K562 (cell line): ENCODE measurements around the gene ATP6V1F. TPM values are rescaled to one million over a fixed set of nuclear protein-coding genes. Genes with fewer than 3 reads are reported as not detected.

ENCODE experiments used
- CHD4 ChIP-seq: fragments of 200-600 bp; sonication (generic); IDR thresholded peaks from 3 replicates; pipeline ENCODE4 v1.6.1; 2012; ENCODE audit warnings: low read depth, mild to moderate bottlenecking, mixed read lengths, low read length, inconsistent platforms; ENCODE audit not compliant: insufficient read depth, insufficient replicate concordance, poor library complexity, severe bottlenecking
- HMG20B ChIP-seq: fragments of 250-450 bp; sonication (Bioruptor Pico); IDR thresholded peaks from 2 replicates; pipeline ENCODE4 v1.5.0; 2021; ENCODE audit warnings: mild to moderate bottlenecking
- LEF1 ChIP-seq: fragments of 450-650 bp; IDR thresholded peaks from 2 replicates; pipeline ENCODE4 v1.6.1; 2016; ENCODE audit warnings: mild to moderate bottlenecking
- MBD2 ChIP-seq: sonication (generic); IDR thresholded peaks from 2 replicates; pipeline ENCODE4 v1.6.1; 2016; ENCODE audit warnings: low read depth, borderline replicate concordance
- MTA3 ChIP-seq: fragments of 450-650 bp; formaldehyde crosslinking; IDR thresholded peaks from 2 replicates; pipeline ENCODE4 v1.6.1; 2017; ENCODE audit warnings: mild to moderate bottlenecking, borderline replicate concordance
- NRF1 ChIP-seq, 2 experiments: fragments of 450-650 bp; IDR thresholded peaks in 1 of 2; conservative IDR thresholded peaks in 1 of 2; 2 replicates each; pipeline ENCODE4 v1.6.1; 2014; ENCODE audit warnings: mild to moderate bottlenecking in 2 of 2
- TAL1 ChIP-seq: fragments of 450-650 bp; IDR thresholded peaks from 2 replicates; pipeline ENCODE4 v1.6.1; 2016; ENCODE audit warnings: mild to moderate bottlenecking
- ZFP91 ChIP-seq: sonication (generic); formaldehyde crosslinking; IDR thresholded peaks from 2 replicates; pipeline ENCODE4 v1.8.0; 2022; ENCODE audit warnings: mild to moderate bottlenecking, missing genetic modification reagents
- ZKSCAN3 ChIP-seq: fragments of 250-450 bp; sonication (Bioruptor Pico); IDR thresholded peaks from 2 replicates; pipeline ENCODE4 v1.4.0; 2020
- ZNF175 ChIP-seq: fragments of 200-800 bp; sonication (Bioruptor generic); IDR thresholded peaks from 2 replicates; pipeline ENCODE4 v1.6.1; 2016; ENCODE audit warnings: low read depth, mild to moderate bottlenecking, missing genetic modification characterization, missing compliant biosample characterization
- ZNF277 ChIP-seq: fragments of 250-450 bp; sonication (Bioruptor Pico); IDR thresholded peaks from 2 replicates; pipeline ENCODE4 v1.8.0; 2022; ENCODE audit warnings: inconsistent platforms, mild to moderate bottlenecking, moderate library complexity, borderline replicate concordance
- ZNF311 ChIP-seq: fragments of 250-450 bp; sonication (Bioruptor Pico); IDR thresholded peaks from 2 replicates; pipeline ENCODE4 v1.4.0; 2020; ENCODE audit warnings: mild to moderate bottlenecking, moderate library complexity
- ZNF57 ChIP-seq: fragments of 450-650 bp; formaldehyde crosslinking; IDR thresholded peaks from 2 replicates; pipeline ENCODE4 v1.4.0; 2020; ENCODE audit warnings: mild to moderate bottlenecking, moderate library complexity
- ZNF589 ChIP-seq: fragments of 200-800 bp; sonication (Bioruptor generic); IDR thresholded peaks from 2 replicates; pipeline ENCODE4 v1.6.1; 2016; ENCODE audit warnings: low read depth, missing genetic modification characterization, missing compliant biosample characterization
- ZNF696 ChIP-seq: fragments of 250-450 bp; sonication (Bioruptor Pico); conservative IDR thresholded peaks from 2 replicates; pipeline ENCODE4 v1.4.0; 2020; ENCODE audit warnings: mild to moderate bottlenecking, moderate library complexity
- polyA plus RNA-seq, 8 experiments: library from polyadenylated mRNA; depleted of rRNA in 4 of 8; stranded (reverse) in 5 of 8; unstranded in 3 of 8; fragments of >200 nt; fragmentation: Nextera tagmentation in 2 of 8; fragmentation: Illumina TruSeq in 1 of 8; extraction: Ambion mirVana in 2 of 8; extraction: Trizol in 1 of 8; gene quantifications; 2 replicates each; pipeline versions ENCODE4 v1.2.1 to v1.2.3, GENCODE V29; 2011 to 2014; ENCODE audit warnings: inconsistent platforms in 1 of 8, missing spikeins in 1 of 8
- total RNA-seq, 7 experiments: library from RNA; depleted of rRNA in 6 of 7; stranded (reverse); fragments of >200 nt in 6 of 7; fragmentation: Illumina TruSeq in 2 of 7; extraction: Trizol in 2 of 7; gene quantifications; 2 replicates each; pipeline versions ENCODE4 v1.2.1 to v1.2.3, GENCODE V29; 2011 to 2021; ENCODE audit warnings: low replicate concordance in 1 of 7
- TF ChIP-seq, protein P1 (sequence below): fragments of 450-650 bp; IDR thresholded peaks from 2 replicates; pipeline ENCODE4 v1.6.1; 2016
- TF ChIP-seq, protein P2 (sequence below): fragments of 250-450 bp; sonication (Bioruptor Pico); IDR thresholded peaks from 2 replicates; pipeline ENCODE4 v1.4.0; 2020; ENCODE audit warnings: mild to moderate bottlenecking, moderate library complexity
- TF ChIP-seq, protein P3 (sequence below): fragments of 250-450 bp; sonication (Bioruptor Pico); IDR thresholded peaks from 2 replicates; pipeline ENCODE4 v1.5.0; 2021

Gene ATP6V1F
- total and polyA plus RNA-seq, 9 of the 15 experiments (the other 6 are each of a cell fraction or from before 2014, with no cell fraction given) = 206 to 1,123 (median 542) TPM

DNA sequence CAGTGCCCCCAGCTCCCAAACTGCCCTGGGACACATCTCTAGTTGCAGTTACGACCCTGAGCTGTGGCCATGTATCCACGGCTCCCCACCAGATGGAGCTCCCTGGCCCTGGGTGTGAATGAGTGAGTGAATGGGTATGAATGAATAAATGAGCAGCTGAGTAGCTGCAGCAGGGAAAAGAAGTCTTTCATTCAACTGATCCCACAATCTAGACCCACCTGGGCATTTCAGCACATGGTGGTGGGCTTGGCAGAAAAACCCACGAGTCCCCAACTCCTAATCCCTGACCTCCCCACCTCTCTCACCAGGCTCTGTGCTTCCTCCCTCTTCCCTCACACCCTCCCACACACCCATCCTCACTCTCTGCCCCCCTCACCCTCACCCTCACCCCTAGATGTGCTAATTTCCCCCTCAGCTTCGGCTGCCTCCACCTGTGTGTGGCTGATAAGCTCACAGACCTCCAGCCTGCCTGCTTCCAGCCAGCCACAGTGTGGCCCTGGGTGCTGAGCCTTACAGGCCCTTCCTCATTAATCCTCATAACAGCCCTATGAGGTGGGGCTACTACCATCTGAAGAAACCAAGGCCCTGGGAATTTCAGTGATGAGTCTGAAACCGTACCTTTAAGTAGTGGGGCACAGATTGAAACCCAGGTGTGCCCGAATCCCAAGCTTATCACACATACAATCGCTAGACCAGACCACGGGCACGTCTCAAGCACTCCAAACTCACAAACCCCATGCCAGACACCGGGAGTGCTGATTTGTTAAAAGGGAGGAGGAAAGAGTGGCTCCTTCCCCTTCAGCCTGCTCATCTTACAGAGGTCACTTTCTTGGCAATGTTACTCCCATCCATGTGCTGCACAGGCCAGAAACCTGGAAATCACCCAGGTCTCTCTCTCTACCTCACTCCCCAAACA, 2.2 kb upstream of the ATP6V1F start (continued):
- TF ChIP-seq CHD4 (no peak), LEF1 (peak; percentile 95), MBD2 (peak; percentile 71), NRF1 (conservative IDR thresholded peaks at IDR 0.05 in 1 of 2, IDR thresholded peaks at IDR 0.05 in 1 of 2) (peak; percentile 13 to 47; a peak in 2 of 4 replicates), ZNF277 (no peak), ZFP91 (0 out of 2 replicates have a peak, but pooled peaks have one; percentile 58), TAL1 (peak; percentile 96), ZNF311 (CRISPR knock-in tag) (no peak), ZKSCAN3 (no peak), HMG20B (CRISPR knock-in tag) (no peak), MTA3 (peak; percentile 87), ZNF175 (CRISPR knock-in tag) (no peak), ZNF589 (CRISPR knock-in tag) (0 out of 2 replicates have a peak, but pooled peaks have one; percentile 14), ZNF696 (CRISPR knock-in tag) (peak; percentile 58; the same call in 1 of the 2 replicates), ZNF57 (no peak)
- TF ChIP-seq, protein P1, sequence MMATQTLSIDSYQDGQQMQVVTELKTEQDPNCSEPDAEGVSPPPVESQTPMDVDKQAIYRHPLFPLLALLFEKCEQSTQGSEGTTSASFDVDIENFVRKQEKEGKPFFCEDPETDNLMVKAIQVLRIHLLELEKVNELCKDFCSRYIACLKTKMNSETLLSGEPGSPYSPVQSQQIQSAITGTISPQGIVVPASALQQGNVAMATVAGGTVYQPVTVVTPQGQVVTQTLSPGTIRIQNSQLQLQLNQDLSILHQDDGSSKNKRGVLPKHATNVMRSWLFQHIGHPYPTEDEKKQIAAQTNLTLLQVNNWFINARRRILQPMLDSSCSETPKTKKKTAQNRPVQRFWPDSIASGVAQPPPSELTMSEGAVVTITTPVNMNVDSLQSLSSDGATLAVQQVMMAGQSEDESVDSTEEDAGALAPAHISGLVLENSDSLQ = no peak
- TF ChIP-seq, protein P2, sequence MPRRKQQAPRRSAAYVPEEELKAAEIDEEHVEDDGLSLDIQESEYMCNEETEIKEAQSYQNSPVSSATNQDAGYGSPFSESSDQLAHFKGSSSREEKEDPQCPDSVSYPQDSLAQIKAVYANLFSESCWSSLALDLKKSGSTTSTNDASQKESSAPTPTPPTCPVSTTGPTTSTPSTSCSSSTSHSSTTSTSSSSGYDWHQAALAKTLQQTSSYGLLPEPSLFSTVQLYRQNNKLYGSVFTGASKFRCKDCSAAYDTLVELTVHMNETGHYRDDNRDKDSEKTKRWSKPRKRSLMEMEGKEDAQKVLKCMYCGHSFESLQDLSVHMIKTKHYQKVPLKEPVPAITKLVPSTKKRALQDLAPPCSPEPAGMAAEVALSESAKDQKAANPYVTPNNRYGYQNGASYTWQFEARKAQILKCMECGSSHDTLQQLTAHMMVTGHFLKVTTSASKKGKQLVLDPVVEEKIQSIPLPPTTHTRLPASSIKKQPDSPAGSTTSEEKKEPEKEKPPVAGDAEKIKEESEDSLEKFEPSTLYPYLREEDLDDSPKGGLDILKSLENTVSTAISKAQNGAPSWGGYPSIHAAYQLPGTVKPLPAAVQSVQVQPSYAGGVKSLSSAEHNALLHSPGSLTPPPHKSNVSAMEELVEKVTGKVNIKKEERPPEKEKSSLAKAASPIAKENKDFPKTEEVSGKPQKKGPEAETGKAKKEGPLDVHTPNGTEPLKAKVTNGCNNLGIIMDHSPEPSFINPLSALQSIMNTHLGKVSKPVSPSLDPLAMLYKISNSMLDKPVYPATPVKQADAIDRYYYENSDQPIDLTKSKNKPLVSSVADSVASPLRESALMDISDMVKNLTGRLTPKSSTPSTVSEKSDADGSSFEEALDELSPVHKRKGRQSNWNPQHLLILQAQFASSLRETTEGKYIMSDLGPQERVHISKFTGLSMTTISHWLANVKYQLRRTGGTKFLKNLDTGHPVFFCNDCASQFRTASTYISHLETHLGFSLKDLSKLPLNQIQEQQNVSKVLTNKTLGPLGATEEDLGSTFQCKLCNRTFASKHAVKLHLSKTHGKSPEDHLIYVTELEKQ = no peak
- TF ChIP-seq, protein P3, sequence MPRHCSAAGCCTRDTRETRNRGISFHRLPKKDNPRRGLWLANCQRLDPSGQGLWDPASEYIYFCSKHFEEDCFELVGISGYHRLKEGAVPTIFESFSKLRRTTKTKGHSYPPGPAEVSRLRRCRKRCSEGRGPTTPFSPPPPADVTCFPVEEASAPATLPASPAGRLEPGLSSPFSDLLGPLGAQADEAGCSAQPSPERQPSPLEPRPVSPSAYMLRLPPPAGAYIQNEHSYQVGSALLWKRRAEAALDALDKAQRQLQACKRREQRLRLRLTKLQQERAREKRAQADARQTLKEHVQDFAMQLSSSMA (CRISPR knock-in tag) = 0 out of 2 replicates have a peak, but pooled peaks have one; percentile 80
